Measurements from ENCODE around the gene ZMYM5. TPM values are rescaled to one million over a fixed set of nuclear protein-coding genes. Genes with fewer than 3 reads are reported as not detected.

ZMYM5 gene
- total RNA-seq, 1 experiment from 2014 or later: 10.6 TPM

- CTCF ChIA-PET: interaction anchor here (1.3 kb wide), 1 partner anchor 19 kb away, joined by 4 read pairs; no protein-coding TSS in a partner anchor
- peak; percentile 61 for DNase-seq
- intact Hi-C loops (cut with micrococcal nuclease; ENCODE audit: unreplicated experiment): loop anchor here (5.0 kb wide), 1 partner anchor 83 kb away; the partner anchor contains the start of gene PSPC1
- Mint-ChIP-seq H3K27me3 (ENCODE audit: unreplicated experiment) (no peaks in the 10 kb centered on the region), H3K27ac (ENCODE audit: unreplicated experiment) (peak overlapping the region; percentile 88), H3K4me3 (ENCODE audit: low read depth, unreplicated experiment) (peak overlapping the region; percentile 80), H3K9me3 (ENCODE audit: low read depth, unreplicated experiment) (no peaks in the 10 kb centered on the region), H3K36me3 (ENCODE audit: insufficient read depth, unreplicated experiment) (peaks cover 45% of the 10 kb centered on the region), H3K4me1 (ENCODE audit: low read depth, unreplicated experiment) (no peaks in the 10 kb centered on the region)
- peak; percentile 44 for TF ChIP-seq CTCF (IDR thresholded peaks at IDR 0.05; ENCODE audit: unreplicated experiment)
- TSS peak; percentile 65 for BruUV-seq (replicated peaks)
Measured at GRCh38 chr13:19864746-19865309, 1.4 kb upstream of the ZMYM5 start.

- intact Hi-C loops (cut with micrococcal nuclease; ENCODE audit: unreplicated experiment): loop anchor here (5.0 kb wide), 1 partner anchor 82 kb away; the partner anchor contains the start of gene PSPC1
- peak overlapping the region; percentile 88 for H3K27ac Mint-ChIP-seq (ENCODE audit: unreplicated experiment)
- peak; percentile 61 for DNase-seq
Measured at GRCh38 chr13:19864024-19864745, 736 bp upstream of the ZMYM5 start.

GRCh38 chr13:19862481-19863313, 752 bp downstream of the ZMYM5 start:
- TF ChIP-seq CTCF (IDR thresholded peaks at IDR 0.05; ENCODE audit: unreplicated experiment): no peak
- Mint-ChIP-seq H3K27me3 (ENCODE audit: unreplicated experiment) (no peaks in the 10 kb centered on the region), H3K4me3 (ENCODE audit: low read depth, unreplicated experiment) (peak overlapping the region; percentile 80), H3K4me1 (ENCODE audit: low read depth, unreplicated experiment) (no peaks in the 10 kb centered on the region), H3K9me3 (ENCODE audit: low read depth, unreplicated experiment) (no peaks in the 10 kb centered on the region), H3K36me3 (ENCODE audit: insufficient read depth, unreplicated experiment) (peaks cover 56% of the 10 kb centered on the region), H3K27ac (ENCODE audit: unreplicated experiment) (peak overlapping the region; percentile 88)
- CTCF ChIA-PET: interaction anchor here (0.9 kb wide), 1 partner anchor 17 kb away, joined by 5 read pairs; no protein-coding TSS in a partner anchor
- intact Hi-C loops (cut with micrococcal nuclease; ENCODE audit: unreplicated experiment): loop anchor here (5.0 kb wide), 1 partner anchor 80 kb away; the partner anchor contains the start of gene PSPC1
- BruUV-seq (replicated peaks): no TSS peak
- peak; percentile 15 for DNase-seq

More at GRCh38 chr13:19864024-19864745, 736 bp upstream of the ZMYM5 start:
- CTCF ChIA-PET: interaction anchor here (0.5 to 1.3 kb wide), 3 partner anchors 19 to 87 kb away, joined by 4 read pairs; no protein-coding TSS in a partner anchor
- Mint-ChIP-seq H3K4me1 (ENCODE audit: low read depth, unreplicated experiment) (no peaks in the 10 kb centered on the region), H3K36me3 (ENCODE audit: insufficient read depth, unreplicated experiment) (peaks cover 49% of the 10 kb centered on the region), H3K9me3 (ENCODE audit: low read depth, unreplicated experiment) (no peaks in the 10 kb centered on the region), H3K27me3 (ENCODE audit: unreplicated experiment) (no peaks in the 10 kb centered on the region), H3K4me3 (ENCODE audit: low read depth, unreplicated experiment) (peak overlapping the region; percentile 80)
- no peak for TF ChIP-seq CTCF (IDR thresholded peaks at IDR 0.05; ENCODE audit: unreplicated experiment)
- BruUV-seq (replicated peaks): no TSS peak

GRCh38 chr13:19861762-19862161, 1.7 kb downstream of the ZMYM5 start:
- Mint-ChIP-seq H3K27ac (ENCODE audit: unreplicated experiment) (peak overlapping the region; percentile 68), H3K4me1 (ENCODE audit: low read depth, unreplicated experiment) (no peaks in the 10 kb centered on the region), H3K27me3 (ENCODE audit: unreplicated experiment) (no peaks in the 10 kb centered on the region), H3K9me3 (ENCODE audit: low read depth, unreplicated experiment) (no peaks in the 10 kb centered on the region), H3K4me3 (ENCODE audit: low read depth, unreplicated experiment) (peak overlapping the region; percentile 80), H3K36me3 (ENCODE audit: insufficient read depth, unreplicated experiment) (peaks cover 56% of the 10 kb centered on the region)
- no peak for DNase-seq
- no TSS peak for BruUV-seq (replicated peaks)
- CTCF ChIA-PET: interaction anchor here (0.6 to 1.5 kb wide), 3 partner anchors 26 to 943 kb away, joined by 3 to 6 read pairs (median 5); no protein-coding TSS in a partner anchor
- no peak for TF ChIP-seq CTCF (IDR thresholded peaks at IDR 0.05; ENCODE audit: unreplicated experiment)
- intact Hi-C loops (cut with micrococcal nuclease; ENCODE audit: unreplicated experiment): loop anchor here (5.0 kb wide), 1 partner anchor 79 kb away; the partner anchor contains the start of gene PSPC1

Measured in Calu3 (cell line).